RWPE1 (cell line): Measurements from ENCODE around the gene ARL15.

Experiments
- CTCF ChIA-PET: fragments of 350-600 bp; sonication (Branson Sonifier 250); formaldehyde crosslinking; extraction: SDS; loops from one replicate; lab custom pipeline; 2021; lab: Yijun Ruan, JAX
- POLR2A ChIA-PET: fragments of 400-600 bp; formaldehyde crosslinking; extraction: SDS; loops from one replicate; lab custom pipeline; 2020; ENCODE audit warnings: antibody characterized with exemption; ENCODE audit not compliant: low non-redundant PET; lab: Yijun Ruan, JAX
- DNase-seq: peaks from one replicate; pipeline ENCODE4 v3.0.0; 2012; ENCODE audit warnings: low spot score
- H3K27ac ChIP-seq: fragments of 450-650 bp; 2 replicates; pipeline ENCODE4 v1.5.1; 2017
- TF ChIP-seq, protein P1 (sequence below): fragments of 450-650 bp; conservative IDR thresholded peaks from 2 replicates; pipeline ENCODE4 v1.5.1; 2017; ENCODE audit warnings: low read depth, mild to moderate bottlenecking

ARL15 gene

DNA sequence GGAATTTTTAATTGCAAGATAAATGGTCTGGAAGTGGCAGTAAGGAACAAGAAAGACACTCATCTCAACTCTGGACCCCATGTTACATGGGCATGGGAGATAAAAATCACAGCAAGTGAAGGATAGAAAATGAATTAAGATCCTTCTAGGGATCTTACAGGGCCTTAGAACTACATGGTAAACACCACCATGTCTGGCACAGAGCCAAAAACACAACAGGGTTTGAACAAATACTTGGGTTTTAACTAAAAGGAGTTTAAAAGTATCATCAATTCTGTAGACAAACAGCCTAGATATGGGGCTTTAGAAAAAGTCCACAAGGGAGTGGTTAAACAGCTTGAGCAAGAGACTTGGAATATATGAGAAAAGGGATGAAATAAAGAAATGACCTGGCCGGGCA, 366.4 kb downstream of the ARL15 start:
- ChIA-PET CTCF (no interaction called here), POLR2A (no interaction called here)
- no peak overlapping the region for H3K27ac ChIP-seq
- TF ChIP-seq, protein P1, sequence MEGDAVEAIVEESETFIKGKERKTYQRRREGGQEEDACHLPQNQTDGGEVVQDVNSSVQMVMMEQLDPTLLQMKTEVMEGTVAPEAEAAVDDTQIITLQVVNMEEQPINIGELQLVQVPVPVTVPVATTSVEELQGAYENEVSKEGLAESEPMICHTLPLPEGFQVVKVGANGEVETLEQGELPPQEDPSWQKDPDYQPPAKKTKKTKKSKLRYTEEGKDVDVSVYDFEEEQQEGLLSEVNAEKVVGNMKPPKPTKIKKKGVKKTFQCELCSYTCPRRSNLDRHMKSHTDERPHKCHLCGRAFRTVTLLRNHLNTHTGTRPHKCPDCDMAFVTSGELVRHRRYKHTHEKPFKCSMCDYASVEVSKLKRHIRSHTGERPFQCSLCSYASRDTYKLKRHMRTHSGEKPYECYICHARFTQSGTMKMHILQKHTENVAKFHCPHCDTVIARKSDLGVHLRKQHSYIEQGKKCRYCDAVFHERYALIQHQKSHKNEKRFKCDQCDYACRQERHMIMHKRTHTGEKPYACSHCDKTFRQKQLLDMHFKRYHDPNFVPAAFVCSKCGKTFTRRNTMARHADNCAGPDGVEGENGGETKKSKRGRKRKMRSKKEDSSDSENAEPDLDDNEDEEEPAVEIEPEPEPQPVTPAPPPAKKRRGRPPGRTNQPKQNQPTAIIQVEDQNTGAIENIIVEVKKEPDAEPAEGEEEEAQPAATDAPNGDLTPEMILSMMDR, result no peak
- DNase-seq, result no peak

- POLR2A ChIA-PET, result no interaction called here
- CTCF ChIA-PET, result interaction anchor here (0.5 kb wide), 1 partner anchor 1144 kb away, joined by 3 read pairs; no protein-coding TSS in a partner anchor
- TF ChIP-seq, protein P1, result no peak
- peak overlapping the region; percentile 52 for H3K27ac ChIP-seq
- DNase-seq, result peak; percentile 81
Observed at GRCh38 chr5:53942724-53943123, 367.6 kb downstream of the ARL15 start.

- TF ChIP-seq, protein P1, result no peak
- DNase-seq, result no peak
- CTCF ChIA-PET, result interaction anchor here (0.5 to 0.8 kb wide), 3 partner anchors 21 to 1004 kb away, joined by 3 to 5 read pairs (median 4); no protein-coding TSS in a partner anchor
- H3K27ac ChIP-seq, result no peak overlapping the region
- POLR2A ChIA-PET, result no interaction called here
Observed at GRCh38 chr5:53940921-53941320, 369.5 kb downstream of the ARL15 start.

GRCh38 chr5:53937467-53937866, 372.9 kb downstream of the ARL15 start:
- CTCF ChIA-PET, result no interaction called here

DNA sequence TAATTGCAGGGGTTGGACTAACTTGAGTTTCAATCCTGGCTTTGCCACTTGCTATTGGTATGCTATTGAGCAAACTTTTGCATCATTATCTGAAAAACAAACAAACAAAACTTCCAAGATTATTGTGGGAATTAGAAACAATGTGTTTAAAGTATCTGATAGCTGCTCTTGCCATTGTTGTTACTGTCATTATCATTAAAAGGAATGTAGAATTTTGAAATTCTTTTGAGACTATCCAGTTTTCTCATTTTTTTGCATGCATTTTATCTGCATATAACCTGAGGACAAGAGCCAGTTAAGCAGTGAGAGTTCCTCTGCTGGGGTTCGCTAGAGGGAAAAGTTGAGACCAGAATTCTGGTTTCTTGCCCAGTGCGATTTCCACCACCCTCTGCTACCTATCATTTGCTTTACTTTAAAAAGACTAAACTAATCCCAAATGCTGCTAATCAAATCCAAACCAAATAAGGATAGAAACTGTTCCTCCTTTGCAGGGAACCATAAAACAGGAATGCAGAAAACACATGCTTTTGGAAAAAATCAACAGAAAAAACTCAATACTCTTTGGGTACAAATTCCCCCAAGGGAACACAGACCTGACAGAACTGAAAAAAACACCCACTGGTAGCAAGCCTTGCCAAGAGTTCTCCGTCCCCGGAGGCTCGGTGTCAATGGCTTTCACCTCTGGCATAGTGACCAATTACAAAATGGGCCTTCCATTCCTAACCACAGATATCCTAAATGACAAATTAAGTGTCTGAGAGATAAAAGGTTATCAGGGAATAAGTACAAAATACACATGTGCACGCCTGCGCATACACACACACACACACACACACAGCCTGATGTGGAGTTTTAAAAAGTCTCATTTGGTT, 373.7 kb downstream of the ARL15 start:
- TF ChIP-seq, protein P1, result no peak
- ChIA-PET CTCF (interaction anchor here (0.6 kb wide), 1 partner anchor 218 kb away, joined by 3 read pairs; no protein-coding TSS in a partner anchor), POLR2A (no interaction called here)
- no peak for DNase-seq
- H3K27ac ChIP-seq, result no peak overlapping the region

More at GRCh38 chr5:53937467-53937866, 372.9 kb downstream of the ARL15 start:
- POLR2A ChIA-PET, result no interaction called here
- no peak for DNase-seq
- TF ChIP-seq, protein P1, result no peak
- no peak overlapping the region for H3K27ac ChIP-seq

DNA sequence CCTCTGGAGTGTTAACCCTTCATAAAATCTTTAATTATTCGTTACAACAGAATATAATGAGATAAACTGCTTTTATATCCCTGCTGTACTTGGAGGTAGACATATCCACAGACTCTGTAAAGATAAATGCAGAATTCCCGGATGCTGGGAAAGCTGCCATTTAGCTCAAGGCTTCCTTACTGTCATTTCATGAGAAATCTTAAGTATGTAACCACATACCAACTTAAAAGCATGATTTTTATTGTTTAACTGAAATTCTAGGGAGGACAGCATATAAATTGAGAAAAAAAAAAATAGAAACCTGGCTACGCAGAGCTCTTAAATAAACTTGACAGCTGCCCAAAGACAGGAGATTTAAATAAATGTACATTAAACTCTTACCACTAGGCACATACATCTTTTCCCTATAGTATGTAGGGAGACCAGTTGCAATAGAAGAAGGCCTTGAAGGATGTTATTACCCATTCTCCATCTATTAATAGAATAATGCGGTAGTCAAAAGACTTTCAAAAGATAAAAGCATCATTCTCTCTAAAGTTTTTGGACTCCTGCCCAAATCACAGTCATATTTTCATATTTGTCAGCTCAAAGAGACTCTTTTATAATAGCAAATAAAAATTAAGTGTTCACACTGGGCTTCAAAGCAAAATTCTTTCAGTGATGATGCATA, 376.1 kb downstream of the ARL15 start:
- DNase-seq, result no peak
- POLR2A ChIA-PET, result no interaction called here
- no peak overlapping the region for H3K27ac ChIP-seq
- CTCF ChIA-PET, result interaction anchor here (0.6 to 1.1 kb wide), 3 partner anchors 10 to 418 kb away, joined by 3 to 4 read pairs (median 3); no protein-coding TSS in a partner anchor
- TF ChIP-seq, protein P1, result no peak
